K562 (cell line): Measurements from ENCODE around the gene BEST1. TPM values are rescaled to one million over a fixed set of nuclear protein-coding genes. Genes with fewer than 3 reads are reported as not detected.

Source experiments
- CBFA2T2 ChIP-seq: fragments of 450-650 bp; conservative IDR thresholded peaks from 2 replicates; pipeline ENCODE4 v1.6.1; 2017; ENCODE audit warnings: mild to moderate bottlenecking
- HOXB6 ChIP-seq: fragments of 250-450 bp; sonication (Bioruptor Pico); IDR thresholded peaks from 2 replicates; pipeline ENCODE4 v1.5.1; 2022; ENCODE audit warnings: mild to moderate bottlenecking, borderline replicate concordance
- ID3 ChIP-seq, 2 experiments: fragments of 250-450 bp in 1 of 2; fragments of 450-650 bp in 1 of 2; sonication (Bioruptor Pico) in 1 of 2; IDR thresholded peaks; 2 replicates each; pipeline versions ENCODE4 v1.6.1 to v1.8.0; 2016 to 2021; ENCODE audit warnings: mild to moderate bottlenecking in 2 of 2, moderate library complexity in 2 of 2, missing compliant biosample characterization in 1 of 2, missing genetic modification characterization in 1 of 2
- KDM5B ChIP-seq: fragments of 200-600 bp; sonication (generic); IDR thresholded peaks from 2 replicates; pipeline ENCODE4 v1.6.1; 2012; ENCODE audit warnings: low read depth, mild to moderate bottlenecking, moderate library complexity, low read length, control low read depth, inconsistent platforms; ENCODE audit not compliant: insufficient replicate concordance
- MAX ChIP-seq: sonication (generic); formaldehyde crosslinking; IDR thresholded peaks from 2 replicates; pipeline ENCODE4 v1.9.0; 2022; ENCODE audit warnings: mild to moderate bottlenecking, missing genetic modification reagents
- MEIS2 ChIP-seq: fragments of 450-650 bp; IDR thresholded peaks from 2 replicates; pipeline ENCODE4 v1.6.1; 2014; ENCODE audit warnings: mild to moderate bottlenecking; ENCODE audit not compliant: partially characterized antibody
- POLR2G ChIP-seq: fragments of 200-400 bp; formaldehyde crosslinking; IDR thresholded peaks from 2 replicates; pipeline ENCODE4 v1.6.1; 2017; ENCODE audit warnings: low read depth, mild to moderate bottlenecking, antibody characterized with exemption, low read length, moderate library complexity
- RAD21 ChIP-seq, 2 experiments: fragments of 250-450 bp in 1 of 2; fragments of 450-650 bp in 1 of 2; sonication (Bioruptor Pico) in 1 of 2; formaldehyde crosslinking in 1 of 2; IDR thresholded peaks in 1 of 2; conservative IDR thresholded peaks in 1 of 2; 2 replicates each; pipeline versions ENCODE4 v1.4.0 to v1.8.0; 2020 to 2022; ENCODE audit warnings: mild to moderate bottlenecking in 2 of 2, moderate library complexity in 1 of 2
- SMC3 ChIP-seq: conservative IDR thresholded peaks from 2 replicates; pipeline ENCODE4 v1.6.1; 2011; ENCODE audit warnings: low read depth, low read length, improper control_type of control experiment; ENCODE audit not compliant: insufficient read depth
- TAF1 ChIP-seq: IDR thresholded peaks from 2 replicates; pipeline ENCODE4 v1.6.1; 2011; ENCODE audit warnings: mild to moderate bottlenecking, low read length, moderate library complexity; ENCODE audit not compliant: insufficient read depth, control insufficient read depth, severe bottlenecking; ENCODE audit errors: extremely low read depth
- ZFX ChIP-seq: sonication (generic); formaldehyde crosslinking; IDR thresholded peaks from 2 replicates; pipeline ENCODE4 v1.8.0; 2022; ENCODE audit warnings: mild to moderate bottlenecking, missing genetic modification reagents, moderate library complexity
- ZNF280B ChIP-seq: fragments of 250-450 bp; sonication (Bioruptor Pico); IDR thresholded peaks from 2 replicates; pipeline ENCODE4 v1.5.1; 2021; ENCODE audit warnings: mild to moderate bottlenecking
- ZNF512 ChIP-seq: IDR thresholded peaks from 2 replicates; pipeline ENCODE4 v1.6.1; 2016; ENCODE audit warnings: missing genetic modification characterization, missing compliant biosample characterization
- polyA plus RNA-seq, 8 experiments: library from polyadenylated mRNA; depleted of rRNA in 4 of 8; stranded (reverse) in 5 of 8; unstranded in 3 of 8; fragments of >200 nt; fragmentation: Nextera tagmentation in 2 of 8; fragmentation: Illumina TruSeq in 1 of 8; extraction: Ambion mirVana in 2 of 8; extraction: Trizol in 1 of 8; gene quantifications; 2 replicates each; pipeline versions ENCODE4 v1.2.1 to v1.2.3, GENCODE V29; 2011 to 2014; ENCODE audit warnings: inconsistent platforms in 1 of 8, missing spikeins in 1 of 8
- total RNA-seq, 7 experiments: library from RNA; depleted of rRNA in 6 of 7; stranded (reverse); fragments of >200 nt in 6 of 7; fragmentation: Illumina TruSeq in 2 of 7; extraction: Trizol in 2 of 7; gene quantifications; 2 replicates each; pipeline versions ENCODE4 v1.2.1 to v1.2.3, GENCODE V29; 2011 to 2021; ENCODE audit warnings: low replicate concordance in 1 of 7

The BEST1 gene
- total and polyA plus RNA-seq, 9 of the 15 experiments (the other 6 are each of a cell fraction or from before 2014, with no cell fraction given): 0.07 to 1.3 (median 0.40) TPM

- TF ChIP-seq MEIS2: peak; percentile 7
- peak; percentile 67 for TF ChIP-seq MAX (CRISPR knock-in tag)
- peak; percentile 57 for TF ChIP-seq POLR2G
- TF ChIP-seq ID3 (CRISPR knock-in tag; IDR thresholded peaks at IDR 0.05): no peak
- 0 out of 2 replicates have a peak, but pooled peaks have one; percentile 17 for TF ChIP-seq ID3 (tag; IDR thresholded peaks at IDR 0.05)
- peak; percentile 48 for TF ChIP-seq ZFX (CRISPR knock-in tag)
- peak; percentile 38 for TF ChIP-seq KDM5B
- TF ChIP-seq CBFA2T2: peak; percentile 12; the same call in 1 of the 2 replicates
- no peak for TF ChIP-seq TAF1
- no peak for TF ChIP-seq HOXB6 (CRISPR knock-in tag)
- no peak for TF ChIP-seq ZNF280B
- no peak for TF ChIP-seq SMC3
- no peak for TF ChIP-seq ZNF512
- no peak for TF ChIP-seq RAD21 (CRISPR knock-in tag; conservative IDR thresholded peaks at IDR 0.05 in 1 of 2, IDR thresholded peaks at IDR 0.05 in 1 of 2)
These were observed 26.7 kb upstream of the BEST1 start (continued) for GRCh38 chr11:61923166-61924063.
